ENCODE results near the gene GPR143. TPM values are rescaled to one million over a fixed set of nuclear protein-coding genes. Genes with fewer than 3 reads are reported as not detected.

The GPR143 gene
- total RNA-seq, 1 donor from 2014 or later = 2.4 TPM

- no peak for TF ChIP-seq CTCF (conservative IDR thresholded peaks at IDR 0.05)
- Mint-ChIP-seq H3K4me1 (no peaks in the 10 kb centered on the region), H3K27me3 (ENCODE audit: low read depth) (no peaks in the 10 kb centered on the region), H3K9me3 (peaks cover 10% of the 10 kb centered on the region), H3K4me3 (no peak overlapping the region), H3K27ac (ENCODE audit: unreplicated experiment) (no peak overlapping the region), H3K36me3 (ENCODE audit: low read depth) (peaks cover 37% of the 10 kb centered on the region)
- DNase-seq (ENCODE audit: low read depth, low spot score) = no peak
These were observed 87.3 kb downstream of the GPR143 start for GRCh38 chrX:9678215-9678965.

DNA sequence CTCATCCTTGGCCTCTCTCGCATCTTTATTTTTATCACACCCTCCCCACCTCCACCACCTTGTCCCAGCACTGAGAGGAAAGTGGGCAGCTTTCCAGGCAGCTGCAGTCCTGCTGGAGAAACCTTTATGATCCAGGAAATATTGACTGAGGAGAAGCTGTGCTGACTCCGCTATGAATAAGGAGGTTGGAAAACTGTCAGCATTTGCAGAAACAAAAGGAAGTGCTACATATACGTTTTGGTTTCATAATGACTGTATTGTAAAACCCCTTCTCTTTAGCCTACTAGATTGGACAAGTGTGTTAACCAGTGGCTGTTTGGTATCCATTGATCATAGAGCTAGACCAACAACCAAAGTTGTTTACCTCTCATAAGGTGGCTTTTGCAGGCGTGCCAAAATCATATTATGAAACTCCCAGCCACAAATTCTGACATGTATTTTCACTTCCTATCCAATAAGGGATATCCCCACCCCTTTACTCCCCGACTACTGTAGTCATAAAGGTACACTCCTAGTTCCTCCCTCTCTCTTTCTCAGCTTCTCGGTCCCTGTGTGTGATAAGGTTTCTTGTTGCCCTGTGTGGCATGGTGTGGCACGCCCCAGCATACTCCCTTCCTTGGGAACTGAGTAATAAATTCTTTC lies 88.4 kb downstream of the GPR143 start:
- no peak for TF ChIP-seq CTCF (conservative IDR thresholded peaks at IDR 0.05)
- H3K9me3 Mint-ChIP-seq = peaks cover 15% of the 10 kb centered on the region
- H3K27me3 Mint-ChIP-seq (ENCODE audit: low read depth) = no peaks in the 10 kb centered on the region
- no peak overlapping the region for H3K4me3 Mint-ChIP-seq
- H3K27ac Mint-ChIP-seq (ENCODE audit: unreplicated experiment) = no peak overlapping the region
- peaks cover 39% of the 10 kb centered on the region for H3K36me3 Mint-ChIP-seq (ENCODE audit: low read depth)
- H3K4me1 Mint-ChIP-seq = peaks cover 4% of the 10 kb centered on the region
- no peak for DNase-seq (ENCODE audit: low read depth, low spot score)

GRCh38 chrX:9676738-9677097 lies 88.9 kb downstream of the GPR143 start:
- Mint-ChIP-seq H3K27me3 (ENCODE audit: low read depth) (no peaks in the 10 kb centered on the region), H3K4me3 (no peak overlapping the region), H3K27ac (ENCODE audit: unreplicated experiment) (no peak overlapping the region), H3K4me1 (peaks cover 5% of the 10 kb centered on the region), H3K36me3 (ENCODE audit: low read depth) (peaks cover 41% of the 10 kb centered on the region), H3K9me3 (peaks cover 16% of the 10 kb centered on the region)
- TF ChIP-seq CTCF (conservative IDR thresholded peaks at IDR 0.05) = no peak
- DNase-seq (ENCODE audit: low read depth, low spot score) = no peak

DNA sequence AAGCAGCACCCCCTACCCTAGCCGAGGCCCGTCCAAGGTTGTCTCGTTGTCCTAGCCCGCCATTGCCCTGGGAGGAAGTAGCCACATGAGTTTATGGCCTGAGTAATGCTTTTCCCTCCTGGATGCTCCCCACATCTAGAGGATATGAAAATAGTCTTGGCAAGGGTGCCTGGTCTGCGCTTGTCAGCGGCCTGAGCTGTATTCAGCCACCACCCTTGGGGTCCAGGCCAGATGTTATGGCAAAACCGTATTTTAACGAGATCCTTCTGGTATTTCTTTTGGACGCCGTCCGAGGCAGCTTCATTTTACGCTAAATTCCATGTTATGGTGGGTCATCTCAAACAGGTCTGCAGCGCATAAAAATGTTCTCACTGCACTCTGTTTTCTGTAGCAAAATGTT lies 89.3 kb downstream of the GPR143 start:
- Mint-ChIP-seq H3K27me3 (ENCODE audit: low read depth) (no peaks in the 10 kb centered on the region), H3K9me3 (peaks cover 16% of the 10 kb centered on the region)

More for the DNA sequence above, 89.3 kb downstream of the GPR143 start:
- Mint-ChIP-seq H3K4me1 (peaks cover 5% of the 10 kb centered on the region), H3K36me3 (ENCODE audit: low read depth) (peaks cover 39% of the 10 kb centered on the region), H3K27ac (ENCODE audit: unreplicated experiment) (no peak overlapping the region), H3K4me3 (no peak overlapping the region)
- TF ChIP-seq CTCF (conservative IDR thresholded peaks at IDR 0.05) = no peak
- no peak for DNase-seq (ENCODE audit: low read depth, low spot score)

Other genes starting within 250 kb of the GPR143 start
- 10.3 and 11.1 TPM in 2 replicates for gene SHROOM2, start 20.6 kb upstream of the GPR143 start, total RNA-seq
- 0.30 and 0.33 TPM in 2 replicates for gene CLDN34, start 201.5 kb upstream of the GPR143 start, total RNA-seq